Gastroesophageal sphincter (tissue), 3 donors: ENCODE measurements around the gene TBC1D7.

Source experiments
- POLR2A ChIP-seq, 2 donors: fragments of 450-650 bp; IDR thresholded peaks; one replicate each; pipeline ENCODE4 v1.6.1; 2017; ENCODE audit warnings: antibody characterized with exemption in 2 of 2, mild to moderate bottlenecking in 2 of 2, moderate library complexity in 1 of 2
- TF ChIP-seq, protein P1 (sequence below), 4 experiments: fragments of 200-600 bp in 2 of 4; fragments of 450-650 bp in 2 of 4; sonication (generic) in 1 of 4; IDR thresholded peaks; one replicate each; pipeline ENCODE4 v1.5.1; 2017 to 2019; ENCODE audit warnings: antibody characterized with exemption in 4 of 4, mild to moderate bottlenecking in 2 of 4, moderate library complexity in 2 of 4

- TF ChIP-seq, protein P1, sequence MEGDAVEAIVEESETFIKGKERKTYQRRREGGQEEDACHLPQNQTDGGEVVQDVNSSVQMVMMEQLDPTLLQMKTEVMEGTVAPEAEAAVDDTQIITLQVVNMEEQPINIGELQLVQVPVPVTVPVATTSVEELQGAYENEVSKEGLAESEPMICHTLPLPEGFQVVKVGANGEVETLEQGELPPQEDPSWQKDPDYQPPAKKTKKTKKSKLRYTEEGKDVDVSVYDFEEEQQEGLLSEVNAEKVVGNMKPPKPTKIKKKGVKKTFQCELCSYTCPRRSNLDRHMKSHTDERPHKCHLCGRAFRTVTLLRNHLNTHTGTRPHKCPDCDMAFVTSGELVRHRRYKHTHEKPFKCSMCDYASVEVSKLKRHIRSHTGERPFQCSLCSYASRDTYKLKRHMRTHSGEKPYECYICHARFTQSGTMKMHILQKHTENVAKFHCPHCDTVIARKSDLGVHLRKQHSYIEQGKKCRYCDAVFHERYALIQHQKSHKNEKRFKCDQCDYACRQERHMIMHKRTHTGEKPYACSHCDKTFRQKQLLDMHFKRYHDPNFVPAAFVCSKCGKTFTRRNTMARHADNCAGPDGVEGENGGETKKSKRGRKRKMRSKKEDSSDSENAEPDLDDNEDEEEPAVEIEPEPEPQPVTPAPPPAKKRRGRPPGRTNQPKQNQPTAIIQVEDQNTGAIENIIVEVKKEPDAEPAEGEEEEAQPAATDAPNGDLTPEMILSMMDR (IDR thresholded peaks at IDR 0.05), result no peak
- no peak for TF ChIP-seq POLR2A (IDR thresholded peaks at IDR 0.05)
Measured at GRCh38 chr6:13284646-13285045, 43.7 kb downstream of the TBC1D7 start.
